Activated naive CD4-positive, alpha-beta T cell treated with Interleukin-2 at 50 U/mL for 16 hours (primary cell): ENCODE data around the gene ALDH1B1.
"Not testable (repeated sequence)": the region's sequence is repeated elsewhere in the genome, so short reads cannot be mapped to it uniquely, and the experiment has no call there.

Experiments
- DNase-seq: peaks from one replicate; pipeline ENCODE4 v3.0.0-alpha.2; 2020

The ALDH1B1 gene

DNA sequence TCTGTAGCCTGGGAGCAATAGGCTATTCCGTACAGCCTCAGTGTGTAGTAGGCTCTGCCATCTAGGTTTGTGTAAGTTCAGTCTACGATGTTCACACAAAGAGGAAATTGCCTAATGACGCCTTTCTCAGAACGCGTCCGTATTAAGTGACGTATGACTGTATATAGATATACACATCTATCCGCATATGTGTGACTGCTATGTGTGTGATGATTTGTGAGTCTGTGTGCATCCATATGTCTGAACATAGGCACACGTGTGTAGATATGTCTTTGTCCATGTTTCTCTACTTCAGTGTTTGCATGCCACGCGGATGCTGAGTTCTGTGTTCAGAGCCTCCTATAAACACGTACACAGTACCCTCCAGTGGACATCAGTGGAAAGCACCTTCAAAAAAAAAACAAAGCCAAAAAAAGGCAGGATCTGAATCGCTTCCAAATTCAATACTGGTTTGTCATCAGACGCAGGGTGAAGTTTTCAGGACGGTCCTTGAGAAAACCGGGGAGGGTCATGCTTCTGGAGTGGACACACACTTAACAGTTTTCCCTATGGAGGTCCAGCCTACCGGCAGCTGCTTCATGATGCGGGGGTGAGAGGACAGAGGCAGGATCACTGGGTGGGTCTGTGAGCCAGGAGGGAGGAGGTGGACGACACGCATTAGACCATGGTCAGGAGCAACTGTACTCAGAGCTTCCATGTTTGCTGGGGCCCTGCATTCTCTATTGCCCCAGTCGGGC lies 29.5 kb upstream of the ALDH1B1 start:
- no peak for DNase-seq

DNA sequence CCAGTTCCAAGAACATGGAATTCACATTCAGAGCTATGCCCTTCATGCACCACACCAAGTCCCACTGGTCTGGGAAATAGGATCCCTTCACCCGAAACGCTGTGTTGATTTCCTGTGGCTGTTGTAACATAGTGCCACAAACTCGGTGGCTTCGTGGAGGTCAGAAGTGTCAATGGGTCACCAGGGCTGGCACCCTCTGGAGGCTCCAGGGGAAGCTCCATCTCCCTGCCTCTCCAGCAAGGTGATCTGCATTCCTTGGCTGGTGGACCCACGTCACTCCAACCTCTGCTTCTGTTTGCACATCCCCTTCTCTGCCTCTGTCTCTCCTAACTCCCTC lies 28.9 kb upstream of the ALDH1B1 start:
- no peak for DNase-seq

DNA sequence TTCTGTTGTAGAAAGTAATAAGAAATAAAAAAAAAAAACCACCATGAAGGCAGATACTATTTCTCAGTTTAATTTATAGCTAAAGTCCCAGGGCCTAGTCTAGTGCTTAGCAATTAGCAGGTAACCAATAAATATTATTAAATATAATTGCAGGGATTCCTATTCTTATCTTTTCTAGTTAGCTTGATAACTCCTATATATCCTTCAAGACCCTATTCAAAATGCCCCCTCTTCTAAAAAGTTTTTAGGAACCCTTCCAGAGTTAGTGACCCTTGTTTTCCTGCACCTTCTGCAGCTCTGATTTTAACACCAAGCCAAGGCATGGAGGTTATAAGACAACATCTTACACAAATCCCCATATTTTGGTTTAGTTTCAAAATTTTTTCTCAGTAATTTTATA lies 24.6 kb upstream of the ALDH1B1 start:
- no peak for DNase-seq

DNA sequence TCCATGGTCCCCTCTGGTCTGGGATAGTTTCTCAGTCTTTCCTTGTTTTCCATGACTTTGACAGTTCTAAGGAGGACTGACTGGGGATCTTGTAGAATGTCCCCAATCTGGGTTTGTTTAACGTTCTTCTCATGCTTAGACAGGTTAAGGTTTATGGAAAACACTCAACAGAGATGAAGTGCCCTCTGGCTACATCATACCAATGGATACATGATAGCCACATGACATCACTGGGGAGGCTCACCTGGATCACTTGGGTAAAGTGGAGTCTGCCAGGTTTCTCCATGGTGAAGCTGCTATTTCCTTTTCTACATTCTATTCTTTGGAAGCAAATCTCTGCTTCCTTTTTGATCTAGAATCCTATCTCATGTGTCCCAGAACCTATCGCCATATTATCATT lies 23.8 kb upstream of the ALDH1B1 start:
- DNase-seq: no peak

DNA sequence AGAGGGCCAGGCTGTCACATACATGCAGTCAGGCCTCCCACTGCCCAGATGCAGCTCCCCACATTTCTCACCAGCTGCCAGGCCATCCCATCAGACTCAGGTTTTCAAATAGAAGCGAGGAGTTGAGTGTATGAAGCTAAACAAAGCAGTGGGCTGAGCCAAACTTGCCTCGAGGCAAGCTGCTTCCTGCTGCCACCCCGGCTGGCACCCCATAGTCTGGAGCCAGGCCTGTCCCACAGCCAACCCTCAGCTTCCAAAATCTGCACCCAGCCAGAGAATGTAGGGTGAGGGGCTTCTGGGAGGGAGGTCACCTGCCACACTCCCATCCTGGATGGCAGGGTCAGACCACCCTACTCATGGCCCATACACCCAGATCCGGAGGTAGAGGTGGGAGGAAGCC lies 22.3 kb upstream of the ALDH1B1 start:
- DNase-seq: no peak

DNA sequence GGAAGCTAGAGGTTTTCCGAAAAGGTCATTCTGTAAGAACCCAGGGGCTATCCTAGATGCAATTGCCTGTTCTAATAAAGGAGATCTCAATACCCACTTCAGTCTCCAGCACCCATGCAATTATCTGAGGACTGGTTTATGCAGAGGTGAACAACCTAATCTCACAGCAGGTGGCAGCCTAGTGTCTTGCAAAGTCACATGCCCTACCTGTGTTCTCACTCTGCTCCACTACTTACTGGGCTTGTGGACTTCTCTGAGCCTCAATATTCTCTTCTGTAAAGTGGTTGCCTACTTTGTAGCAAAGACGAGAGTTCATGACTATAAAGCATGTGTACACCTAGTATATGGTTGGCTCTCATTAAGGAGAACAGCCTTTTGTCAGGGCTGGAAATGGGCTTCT lies 21.0 kb upstream of the ALDH1B1 start:
- no peak for DNase-seq

DNA sequence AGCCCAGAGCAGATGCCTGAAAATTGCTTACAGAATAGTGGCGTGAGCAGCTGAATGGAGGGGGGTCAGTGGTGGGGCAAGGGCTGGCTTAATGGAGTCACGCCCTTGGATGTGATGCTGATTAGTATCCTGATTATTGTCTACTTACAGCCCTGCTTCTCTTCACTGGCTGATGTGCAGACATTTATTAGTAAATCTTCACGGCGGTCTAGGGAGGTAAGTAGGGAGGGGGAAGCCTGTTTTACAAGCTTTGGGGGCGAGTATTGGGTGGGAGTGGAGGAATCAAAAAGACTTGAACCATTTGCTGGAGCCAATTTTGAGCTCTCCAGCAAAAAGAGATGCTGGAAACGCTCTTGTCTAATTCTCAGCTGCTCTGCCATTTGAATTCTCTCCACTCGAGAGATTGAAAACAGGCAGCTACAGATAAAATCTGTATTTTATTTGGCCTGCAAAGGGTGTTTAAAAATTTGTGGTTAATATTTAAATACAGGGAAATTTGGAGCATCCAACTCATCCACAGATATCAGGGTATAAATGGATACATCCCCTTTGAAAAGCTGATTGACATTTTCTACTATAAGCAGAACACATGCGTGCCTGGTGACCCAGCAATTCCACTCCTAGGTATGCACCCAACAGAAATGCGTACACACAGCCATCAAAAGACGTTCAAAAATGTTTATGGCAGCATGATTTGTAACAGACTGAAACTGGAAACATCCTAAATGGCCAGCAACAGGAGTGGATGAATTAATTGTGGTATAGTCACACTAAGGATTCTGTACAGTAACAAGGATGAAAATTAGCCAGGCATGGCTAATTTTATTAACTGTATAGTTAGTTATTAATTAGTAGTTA lies 19.5 kb upstream of the ALDH1B1 start:
- no peak for DNase-seq

DNA sequence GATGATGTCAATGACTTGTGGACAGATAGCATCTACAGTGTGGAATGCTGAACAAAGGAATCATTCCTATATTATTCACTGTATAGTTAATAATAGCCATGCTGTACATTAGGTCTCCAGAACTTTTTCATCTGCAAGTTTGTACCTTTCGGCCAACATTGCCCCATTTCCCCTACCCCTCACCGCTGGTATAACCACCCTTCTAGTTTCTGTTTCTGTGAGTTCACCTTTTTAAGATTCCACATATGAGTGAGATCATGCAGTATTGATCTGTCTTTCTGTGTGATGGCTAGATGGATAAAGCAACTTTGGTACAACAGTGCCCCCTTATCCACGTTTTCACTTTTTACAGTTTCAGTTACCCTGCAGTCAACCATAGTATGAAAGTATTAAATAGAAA lies 18.8 kb upstream of the ALDH1B1 start:
- no peak for DNase-seq

DNA sequence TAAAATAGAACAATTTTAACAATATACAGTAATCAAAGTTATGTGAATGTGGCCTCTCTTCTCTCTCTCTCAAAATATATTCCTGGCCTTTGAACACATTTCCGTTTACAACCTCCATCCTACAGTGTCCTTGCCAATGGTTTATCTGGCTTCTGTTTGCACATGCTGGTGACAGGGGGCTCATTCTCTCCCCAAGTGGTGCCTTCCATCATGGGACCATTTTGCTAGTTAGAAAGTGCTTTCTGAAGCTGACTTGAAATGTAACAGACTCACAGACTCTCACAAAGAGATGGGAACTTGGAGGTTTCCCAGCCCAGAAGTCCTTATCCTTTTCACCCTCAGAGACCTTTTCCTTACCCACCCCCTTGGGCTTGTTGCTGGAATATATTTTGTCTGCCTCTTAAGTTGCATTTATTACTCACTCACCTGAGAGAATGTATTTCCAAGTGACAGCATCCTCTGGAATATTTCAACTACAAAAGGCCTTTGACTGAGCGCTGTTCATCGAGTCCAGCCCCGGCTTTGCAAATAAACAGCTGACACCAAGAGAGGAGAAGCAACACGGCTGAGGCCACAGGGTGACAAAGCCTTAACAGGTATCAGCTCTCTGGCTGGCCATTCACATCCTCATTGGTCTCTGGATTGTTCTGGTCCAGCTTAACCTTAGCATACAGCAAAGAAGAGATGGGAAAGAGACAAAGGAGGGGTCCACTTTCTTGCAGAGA lies 17.5 kb upstream of the ALDH1B1 start:
- DNase-seq: no peak

DNA sequence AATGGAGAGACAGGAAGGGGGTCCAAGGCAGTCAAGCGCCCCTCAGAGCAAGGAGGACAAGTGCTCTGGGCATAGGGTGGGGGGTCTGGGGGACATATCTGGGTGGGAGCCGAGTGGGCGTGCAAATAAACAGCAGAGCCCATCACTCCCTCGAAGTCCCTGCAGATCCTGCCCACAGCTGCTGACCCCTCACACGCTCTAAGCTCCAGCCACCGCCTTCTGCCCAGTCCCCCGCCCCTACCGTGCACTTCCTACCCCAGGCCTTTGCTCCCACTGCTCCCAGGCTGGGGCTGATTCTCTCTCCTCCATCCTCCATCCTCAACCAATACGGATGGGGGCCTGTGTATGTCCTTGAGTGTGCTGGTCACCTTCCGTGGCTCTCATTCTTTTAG lies 16.9 kb upstream of the ALDH1B1 start:
- no peak for DNase-seq

DNA sequence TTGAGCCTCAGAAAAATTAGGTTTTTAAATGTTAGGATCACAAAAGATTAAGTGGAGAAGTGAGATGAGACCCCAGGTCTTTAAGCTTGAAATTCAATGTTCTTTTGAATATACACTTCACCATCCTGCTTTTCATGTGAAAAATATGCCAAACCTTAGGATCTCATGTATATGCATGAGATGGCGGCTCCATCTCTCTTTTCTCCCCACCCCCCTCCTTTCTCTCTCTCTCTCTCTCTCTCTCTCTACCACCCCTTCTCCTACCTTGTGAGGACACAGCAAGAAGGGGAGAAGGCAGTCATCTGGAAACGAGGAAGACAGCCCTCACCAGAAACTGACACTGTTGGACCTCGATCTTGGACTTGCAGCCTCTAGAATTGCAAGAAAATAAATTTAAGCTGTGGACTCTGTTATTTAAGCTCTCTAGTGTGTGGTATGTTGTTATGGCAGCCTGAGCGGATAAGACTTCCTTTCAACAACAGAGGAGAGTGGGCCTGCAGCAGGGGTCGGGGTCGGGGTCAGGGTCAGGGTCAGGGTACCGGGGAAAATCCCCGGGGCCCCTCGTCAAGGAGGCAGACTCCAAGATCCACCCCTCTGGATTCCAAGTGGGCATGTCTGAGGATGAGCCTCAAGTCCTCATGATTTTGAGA lies 16.4 kb upstream of the ALDH1B1 start:
- DNase-seq: no peak

DNA sequence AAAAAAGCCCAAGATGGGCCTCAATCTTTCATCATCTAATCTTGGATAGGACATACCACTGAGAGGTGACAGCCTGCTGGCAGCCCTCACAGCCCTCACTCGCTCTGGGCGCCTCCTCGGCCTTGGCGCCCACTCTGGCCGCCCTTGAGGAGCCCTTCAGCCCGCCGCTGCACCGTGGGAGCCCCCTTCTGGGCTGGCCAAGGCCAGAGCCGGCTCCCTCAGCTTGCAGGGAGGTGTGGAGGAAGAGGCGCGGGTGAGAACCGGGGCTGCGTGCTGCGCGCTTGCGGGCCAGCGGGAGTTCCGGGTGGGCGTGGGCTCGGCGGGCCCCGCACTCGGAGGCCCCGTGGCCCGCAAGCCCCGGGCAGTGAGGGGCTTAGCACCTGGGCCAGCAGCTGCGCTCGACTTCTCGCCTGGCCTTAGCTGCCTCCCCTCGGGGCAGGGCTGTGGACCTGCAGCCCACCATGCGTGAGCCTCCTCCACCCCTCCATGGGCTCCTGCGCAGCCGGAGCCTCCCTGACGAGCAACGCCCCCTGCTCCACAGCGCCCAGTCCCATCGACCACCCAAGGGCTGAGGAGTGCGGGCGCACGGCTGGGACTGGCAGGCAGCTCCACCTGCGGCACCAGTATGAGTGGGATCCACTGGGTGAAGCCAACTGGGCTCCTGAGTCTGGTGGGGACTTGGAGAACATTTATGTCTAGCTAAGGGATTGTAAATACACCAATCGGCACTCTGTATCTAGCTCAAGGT lies 15.0 kb upstream of the ALDH1B1 start:
- not testable (repeated sequence) for DNase-seq

DNA sequence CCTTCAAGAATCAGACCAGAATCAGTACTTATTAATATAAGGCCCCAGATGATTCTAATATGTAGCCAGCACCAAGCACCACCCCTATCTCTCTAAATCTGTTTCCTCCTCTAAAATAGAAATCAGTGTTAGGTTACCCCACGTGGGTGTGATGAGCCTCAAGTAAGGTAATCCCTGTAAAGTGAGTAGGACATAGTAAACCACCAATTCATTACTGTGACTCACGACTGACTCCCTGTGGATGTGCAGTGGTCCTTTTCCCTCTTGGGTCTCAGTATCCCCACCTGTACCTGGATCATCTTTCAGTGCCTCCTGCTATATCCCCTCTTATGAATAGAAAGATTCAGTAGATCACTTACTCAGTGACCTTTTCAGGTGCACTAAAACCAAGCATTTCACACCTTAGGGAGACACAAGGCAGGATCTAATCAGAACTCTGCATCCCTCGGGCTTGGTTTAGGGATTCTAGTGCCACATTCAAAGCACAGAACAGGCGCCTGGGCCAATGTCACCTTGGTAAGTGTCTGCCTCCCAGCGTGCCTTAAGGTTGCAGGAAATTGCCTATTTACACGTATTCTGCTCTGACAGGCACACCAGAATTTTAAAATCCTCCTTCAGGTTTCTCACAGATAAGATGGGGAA lies 12.2 kb upstream of the ALDH1B1 start:
- no peak for DNase-seq

DNA sequence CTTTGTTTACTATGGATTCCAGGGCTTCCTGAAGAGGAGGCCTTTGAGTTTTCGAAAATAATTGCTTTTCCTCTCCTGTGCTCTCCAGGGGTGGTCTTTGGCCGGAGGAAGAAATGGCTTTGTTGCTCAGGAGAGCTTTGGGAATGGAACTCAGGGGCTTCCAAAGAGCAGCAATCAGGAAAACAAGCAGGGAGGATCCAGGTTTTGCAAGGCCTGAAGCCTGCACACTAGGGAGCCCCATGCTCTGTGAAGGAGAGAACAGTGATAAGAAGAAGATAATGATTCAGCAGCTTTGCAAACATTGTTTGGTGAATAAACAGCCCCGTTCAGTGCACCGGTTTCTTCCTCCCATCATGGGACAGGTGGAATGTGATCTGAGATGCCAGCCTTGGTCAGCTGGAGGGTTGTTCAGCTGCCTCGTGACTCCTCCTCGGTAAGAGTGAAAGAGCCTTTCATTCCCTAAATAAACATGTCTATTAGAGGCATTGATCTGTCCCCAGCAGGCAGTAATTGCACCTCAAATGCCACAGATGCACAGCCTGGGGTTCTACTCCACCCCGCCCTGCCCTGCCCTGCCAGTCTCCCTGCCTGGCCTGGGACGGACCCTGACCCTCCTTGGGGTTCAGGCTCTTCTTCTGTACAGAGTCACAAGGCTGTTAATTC lies 11.5 kb upstream of the ALDH1B1 start:
- DNase-seq: no peak

DNA sequence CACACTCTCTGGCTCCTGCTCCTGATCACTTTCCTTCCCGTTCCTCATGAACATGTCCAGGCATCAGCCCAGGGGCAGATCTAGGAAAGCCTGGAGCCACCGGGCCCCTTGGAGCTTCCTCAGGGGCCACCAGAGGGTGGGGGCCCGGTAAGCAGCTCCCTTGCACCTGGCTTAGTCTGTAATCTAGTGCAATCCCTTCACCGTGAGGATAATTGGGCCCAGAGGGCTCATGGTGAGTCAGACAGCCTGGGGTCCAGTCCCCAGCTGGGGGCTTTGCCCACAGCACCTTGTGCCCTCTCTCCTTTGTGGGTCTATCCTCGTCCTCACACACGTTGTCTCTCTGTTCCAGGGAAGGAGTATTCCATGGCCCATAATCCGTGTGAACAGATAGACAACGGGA lies 10.4 kb upstream of the ALDH1B1 start:
- DNase-seq: no peak

DNA sequence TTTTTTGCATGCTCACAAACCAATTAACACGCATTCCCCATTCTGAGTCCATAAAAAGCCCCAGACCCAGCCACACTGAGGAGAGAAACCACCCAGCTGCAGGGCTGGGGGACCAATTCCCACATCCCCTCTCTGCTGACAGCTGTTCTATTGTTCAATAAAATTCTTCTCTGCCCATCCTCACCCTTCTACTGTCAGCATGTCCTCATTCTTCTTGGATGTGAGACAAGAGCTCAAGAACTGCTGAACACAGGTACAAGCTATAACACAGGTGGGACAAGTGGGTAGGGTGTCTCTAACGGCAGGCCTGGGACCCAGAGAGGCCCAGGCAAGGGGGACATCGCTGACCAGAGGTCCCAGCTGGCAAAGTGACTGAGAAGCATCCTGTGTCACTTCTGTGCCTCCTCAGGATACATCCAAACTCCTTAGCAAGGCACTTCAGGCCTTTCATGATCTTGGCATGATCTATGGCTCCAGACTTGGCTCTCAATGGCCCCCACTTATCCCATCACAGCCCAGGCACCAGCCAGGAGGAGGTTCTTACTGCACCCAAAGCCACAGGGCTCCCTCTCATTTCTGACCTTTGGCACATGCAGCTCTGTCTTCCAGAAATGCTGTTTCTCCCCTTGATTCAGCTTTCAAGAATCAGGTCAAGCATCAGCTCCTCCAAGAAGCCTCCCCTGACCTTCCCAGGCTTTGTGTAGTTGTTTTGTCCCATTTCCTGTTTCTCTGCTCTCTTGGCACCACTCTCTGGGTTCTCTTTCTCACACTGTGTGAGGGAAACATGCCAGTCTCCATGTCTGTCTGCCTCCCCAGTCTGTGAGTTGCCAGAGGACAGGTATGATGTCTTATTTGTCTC lies 7.3 kb upstream of the ALDH1B1 start:
- no peak for DNase-seq

DNA sequence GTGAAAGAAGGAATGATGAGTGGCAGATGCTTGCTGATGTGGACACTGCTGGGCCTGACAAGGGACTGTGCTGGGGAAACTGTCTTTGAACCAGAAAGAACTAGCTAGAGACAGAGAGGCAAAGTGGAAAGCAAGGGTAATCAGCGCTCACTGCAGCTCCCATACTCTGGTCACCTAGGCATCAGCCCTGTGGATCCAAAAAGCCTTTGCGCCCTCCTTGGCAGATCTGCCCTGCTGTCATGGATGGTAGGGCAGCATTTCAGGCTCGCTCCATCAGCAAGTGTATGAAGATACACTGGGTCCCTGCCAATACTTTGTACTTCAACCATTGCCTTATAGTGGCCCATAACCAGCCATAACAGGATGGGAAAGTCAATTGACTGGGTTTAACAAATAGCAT lies 6.6 kb upstream of the ALDH1B1 start:
- DNase-seq: no peak

DNA sequence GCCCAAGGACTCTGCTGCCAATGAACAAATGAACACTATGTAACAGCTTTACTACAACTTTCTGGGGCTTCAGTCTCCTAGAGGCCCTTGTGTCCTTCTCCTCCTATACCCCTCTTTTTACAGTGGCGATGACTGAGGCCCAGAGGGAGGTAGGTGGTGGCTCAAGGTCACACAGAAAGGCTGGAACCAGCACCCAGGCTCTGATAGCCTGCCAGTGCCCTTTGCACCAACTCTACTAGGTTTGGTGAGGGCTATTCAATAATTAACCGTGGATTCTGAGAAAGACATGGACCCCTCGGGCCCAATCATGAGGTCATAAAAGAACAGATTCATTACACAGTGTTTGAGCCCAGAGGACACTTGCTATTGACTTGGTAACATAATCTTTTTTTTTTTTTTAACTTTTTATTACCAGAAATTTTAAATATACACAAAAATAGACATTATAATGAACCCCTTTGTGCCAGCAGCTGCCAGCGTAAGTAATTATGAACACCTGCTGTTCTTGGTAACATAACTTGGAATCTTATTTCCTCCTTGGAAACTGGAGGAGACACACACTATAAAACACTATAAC lies 6.1 kb upstream of the ALDH1B1 start:
- DNase-seq: no peak

DNA sequence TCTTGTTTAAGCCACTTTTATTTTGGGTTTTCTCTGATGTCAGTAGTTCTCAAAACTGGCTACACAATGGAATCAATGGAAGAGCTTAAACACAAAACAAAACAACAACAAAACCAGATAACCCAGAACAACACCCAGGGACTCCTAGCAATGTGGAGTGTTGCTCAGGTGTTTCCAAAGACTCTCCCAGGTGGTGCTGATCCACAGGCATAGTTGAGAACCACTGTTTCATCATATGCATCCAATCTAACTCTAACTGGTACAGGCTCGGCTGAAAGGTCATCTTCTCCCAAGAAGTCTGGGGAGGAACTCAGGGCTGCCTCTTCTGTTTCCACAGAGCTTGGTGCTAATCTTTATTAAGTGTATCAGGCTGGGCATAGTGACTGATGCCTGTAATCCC lies 5.4 kb upstream of the ALDH1B1 start:
- DNase-seq: no peak

DNA sequence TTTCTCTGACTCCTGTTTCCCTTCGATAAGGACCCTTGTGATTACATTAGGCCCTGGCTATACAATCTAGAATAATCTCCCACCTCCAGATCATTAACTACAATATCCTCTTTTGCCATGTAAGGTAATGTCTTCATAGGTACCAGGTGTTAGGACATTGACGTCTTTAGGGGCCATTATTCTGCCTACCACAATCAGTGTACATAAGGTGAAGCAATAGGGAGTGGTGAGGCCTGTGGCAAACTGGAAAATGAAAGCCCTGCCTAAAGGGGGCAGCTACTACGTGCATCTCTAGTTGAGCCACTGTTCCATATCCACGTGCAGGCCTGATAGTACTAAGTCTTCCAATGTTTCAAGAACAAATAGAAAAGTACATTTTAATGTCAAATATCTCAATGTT lies 4.8 kb upstream of the ALDH1B1 start:
- DNase-seq: no peak
